GM12872 (cell line): ENCODE data around the gene FGR.

Experiments used
- TF ChIP-seq, protein P1 (sequence below): IDR thresholded peaks from 3 replicates; pipeline ENCODE4 v1.5.1; 2011; ENCODE audit warnings: low read depth, mild to moderate bottlenecking, low read length, moderate library complexity; ENCODE audit not compliant: insufficient read depth

Gene FGR

GRCh38 chr1:27621051-27621920 lies 13.7 kb downstream of the FGR start:
- TF ChIP-seq, protein P1, sequence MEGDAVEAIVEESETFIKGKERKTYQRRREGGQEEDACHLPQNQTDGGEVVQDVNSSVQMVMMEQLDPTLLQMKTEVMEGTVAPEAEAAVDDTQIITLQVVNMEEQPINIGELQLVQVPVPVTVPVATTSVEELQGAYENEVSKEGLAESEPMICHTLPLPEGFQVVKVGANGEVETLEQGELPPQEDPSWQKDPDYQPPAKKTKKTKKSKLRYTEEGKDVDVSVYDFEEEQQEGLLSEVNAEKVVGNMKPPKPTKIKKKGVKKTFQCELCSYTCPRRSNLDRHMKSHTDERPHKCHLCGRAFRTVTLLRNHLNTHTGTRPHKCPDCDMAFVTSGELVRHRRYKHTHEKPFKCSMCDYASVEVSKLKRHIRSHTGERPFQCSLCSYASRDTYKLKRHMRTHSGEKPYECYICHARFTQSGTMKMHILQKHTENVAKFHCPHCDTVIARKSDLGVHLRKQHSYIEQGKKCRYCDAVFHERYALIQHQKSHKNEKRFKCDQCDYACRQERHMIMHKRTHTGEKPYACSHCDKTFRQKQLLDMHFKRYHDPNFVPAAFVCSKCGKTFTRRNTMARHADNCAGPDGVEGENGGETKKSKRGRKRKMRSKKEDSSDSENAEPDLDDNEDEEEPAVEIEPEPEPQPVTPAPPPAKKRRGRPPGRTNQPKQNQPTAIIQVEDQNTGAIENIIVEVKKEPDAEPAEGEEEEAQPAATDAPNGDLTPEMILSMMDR = no peak

DNA sequence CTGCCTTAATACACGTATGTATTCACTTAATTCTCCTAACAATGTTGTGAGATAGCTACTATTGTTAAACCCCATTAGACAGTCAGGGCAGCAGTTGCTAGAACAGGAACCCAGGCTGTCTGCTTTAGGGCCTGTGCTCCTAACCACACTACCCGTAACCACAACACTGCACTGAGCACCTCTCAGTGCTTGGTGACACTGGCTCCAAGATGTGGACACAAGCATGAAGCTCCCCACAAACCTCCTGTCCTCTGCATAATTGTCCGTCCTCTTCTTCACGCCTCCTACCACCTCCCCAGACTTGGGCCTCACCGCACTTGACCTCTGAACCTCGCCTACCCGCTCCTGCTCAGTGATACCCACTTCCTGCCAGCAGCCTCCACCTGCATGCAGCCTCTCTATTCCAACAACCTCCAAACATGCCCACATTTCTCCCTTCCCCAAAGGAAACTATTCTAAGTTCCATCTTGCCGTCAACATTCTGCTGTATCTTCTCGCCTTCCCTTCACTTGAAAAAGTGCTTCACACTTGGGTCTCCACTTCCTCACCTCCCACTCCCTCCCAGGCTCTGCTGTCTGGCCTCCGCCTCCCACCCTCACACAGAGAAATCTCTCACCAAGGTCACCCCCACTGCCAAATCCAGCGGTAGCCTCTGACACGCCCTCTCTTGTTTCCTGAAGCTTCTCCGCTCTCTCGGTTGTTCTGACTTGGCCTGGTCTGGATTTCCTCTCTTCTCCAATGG lies 16.5 kb downstream of the FGR start:
- TF ChIP-seq, protein P1 = no peak

DNA sequence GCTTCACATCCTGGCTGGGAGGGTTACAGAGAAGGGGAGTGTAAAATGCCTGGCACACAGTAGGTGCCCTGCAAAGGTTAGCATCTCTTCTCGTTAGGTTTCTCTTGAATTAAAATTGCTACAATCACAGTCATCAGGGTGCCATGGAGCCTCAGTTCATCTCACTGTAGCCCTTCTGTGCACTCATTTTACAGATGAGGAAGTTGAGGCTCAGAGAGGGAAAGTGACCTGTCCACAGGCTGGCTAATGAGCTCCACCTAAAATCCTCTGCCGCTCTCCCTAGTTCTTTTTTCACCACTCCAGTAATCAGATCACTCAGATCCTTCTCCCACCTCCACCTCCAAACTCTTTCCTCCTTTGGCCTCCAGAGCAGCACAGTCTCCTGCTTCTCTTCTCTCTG lies 17.6 kb downstream of the FGR start:
- TF ChIP-seq, protein P1 = no peak

- TF ChIP-seq, protein P1 = peak; percentile 39; the same call in 1 of the 3 replicates
Observed at GRCh38 chr1:27616441-27616840, 18.5 kb downstream of the FGR start.

- TF ChIP-seq, protein P1 = 0 out of 3 replicates have a peak, but pooled peaks have one; percentile 2
Observed at GRCh38 chr1:27615346-27616192, 19.4 kb downstream of the FGR start.

DNA sequence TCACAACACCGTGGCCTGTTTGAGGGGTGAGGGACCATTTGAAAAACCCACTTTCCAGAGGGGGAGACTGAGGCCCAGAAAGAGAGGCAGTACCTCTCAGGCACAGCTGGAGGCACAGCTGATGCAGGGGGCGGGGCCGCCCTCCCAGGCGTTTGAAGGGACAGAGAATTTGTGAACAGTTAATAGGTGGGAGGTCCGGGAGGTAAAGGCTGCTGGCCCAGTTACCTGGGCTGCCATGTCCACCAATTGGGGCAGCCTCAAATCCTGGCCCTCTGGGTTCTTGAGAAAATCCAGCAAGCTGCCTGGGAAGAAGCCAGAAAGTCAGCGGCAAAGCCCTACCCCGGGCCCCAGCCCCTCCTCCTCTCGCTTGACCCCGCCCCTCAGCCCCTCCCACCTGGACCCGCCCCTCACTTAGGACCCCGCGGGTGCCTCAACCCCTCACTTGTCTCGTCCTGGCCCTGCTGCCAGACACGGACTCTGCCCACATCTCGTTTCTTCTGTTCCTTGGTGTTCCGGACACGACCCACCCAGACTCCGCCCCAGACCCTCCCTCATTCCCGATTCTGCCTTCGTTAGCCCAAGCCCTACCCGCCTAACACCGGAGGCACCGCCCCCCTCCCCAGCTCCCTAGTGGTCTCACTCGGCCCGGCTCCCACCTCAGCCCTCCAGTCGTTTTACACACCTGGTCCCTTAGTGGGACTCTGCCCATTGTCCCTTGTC lies 20.2 kb downstream of the FGR start:
- TF ChIP-seq, protein P1 = no peak
